GM18498 (cell line): ENCODE results near the gene FAIM.
"Not testable (repeated sequence)": the region's sequence is repeated elsewhere in the genome, so short reads cannot be mapped to it uniquely, and the experiment has no call there.

Source experiments
- ATAC-seq: cut with Tn5 transposase; IDR thresholded peaks from one replicate; pipeline ENCODE4 v1.9.1; 2021; ENCODE audit warnings: mild to moderate bottlenecking, moderate library complexity; ENCODE audit not compliant: unreplicated experiment

The FAIM gene

DNA sequence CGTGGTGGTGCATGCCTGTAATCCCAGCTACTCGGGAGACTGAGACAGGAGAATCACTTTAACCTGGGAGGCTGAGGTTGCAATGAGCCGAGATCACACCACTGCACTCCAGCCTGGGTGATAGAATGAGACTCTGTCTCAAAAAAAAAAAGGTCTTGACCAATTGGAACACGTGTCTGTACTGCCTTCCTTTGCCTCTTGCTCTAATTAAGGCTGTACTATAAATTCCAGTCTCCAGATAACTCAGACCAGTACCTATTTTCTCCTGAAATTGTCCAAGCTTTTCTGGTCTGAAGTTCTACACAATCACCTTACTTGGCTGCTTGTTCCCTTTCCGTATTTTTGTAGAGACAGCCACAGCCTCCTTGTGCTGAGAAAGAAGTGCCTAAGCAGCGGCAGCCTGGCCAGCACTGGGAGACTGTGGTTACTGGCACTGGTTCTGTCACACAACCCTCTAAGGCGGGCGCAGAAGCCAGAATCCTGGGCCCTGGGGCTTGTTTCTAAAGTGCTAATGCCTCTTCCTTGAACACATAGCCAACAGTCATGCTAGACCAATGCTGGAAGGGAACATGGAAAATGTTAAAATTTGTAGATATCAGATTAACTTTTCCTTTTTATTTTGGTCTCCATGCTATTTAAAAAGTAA is 8.3 kb upstream of the FAIM start:
- ATAC-seq = no peak

DNA sequence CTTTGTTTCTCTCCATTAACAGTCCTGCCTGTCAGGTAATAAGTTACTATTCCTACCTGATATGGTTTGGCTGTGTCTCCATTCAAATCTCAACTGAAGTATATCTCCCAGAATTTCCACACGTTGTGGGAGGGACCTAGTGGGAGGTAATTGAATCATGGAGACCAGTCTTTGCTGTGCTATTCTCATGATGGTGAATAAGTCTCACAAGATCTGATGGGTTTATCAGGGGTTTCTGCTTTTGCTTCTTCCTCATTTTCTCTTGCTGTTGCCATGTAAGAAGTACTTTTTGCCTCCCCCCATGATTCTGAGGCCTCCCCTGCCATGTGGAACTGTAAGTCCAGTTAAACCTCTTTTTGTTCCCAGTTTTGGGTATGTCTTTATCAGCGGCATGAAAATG is 6.9 kb upstream of the FAIM start:
- ATAC-seq = not testable (repeated sequence)

DNA sequence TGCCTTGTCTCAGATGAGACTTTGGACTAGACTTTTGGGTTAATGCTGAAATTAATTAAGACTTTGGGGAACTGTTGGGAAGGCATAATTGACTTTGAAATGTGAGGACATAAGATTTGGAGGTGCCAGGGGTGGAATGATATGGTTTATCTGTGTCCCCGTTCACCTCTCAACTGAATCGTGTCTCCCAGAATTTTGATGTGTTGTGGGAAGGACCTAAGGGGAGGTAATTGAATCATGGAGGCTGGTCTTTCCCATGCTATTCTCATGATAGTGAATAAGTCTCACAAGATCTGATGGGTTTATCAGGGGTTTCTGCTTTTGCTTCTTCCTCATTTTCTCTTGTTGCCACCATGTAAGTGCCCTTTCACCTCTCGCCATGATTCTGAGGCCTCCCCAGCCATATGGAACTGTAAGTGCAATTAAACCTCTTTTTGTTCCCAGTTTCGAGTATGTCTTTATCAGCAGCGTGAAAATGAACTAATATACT is 4.4 kb upstream of the FAIM start:
- ATAC-seq = not testable (repeated sequence)

DNA sequence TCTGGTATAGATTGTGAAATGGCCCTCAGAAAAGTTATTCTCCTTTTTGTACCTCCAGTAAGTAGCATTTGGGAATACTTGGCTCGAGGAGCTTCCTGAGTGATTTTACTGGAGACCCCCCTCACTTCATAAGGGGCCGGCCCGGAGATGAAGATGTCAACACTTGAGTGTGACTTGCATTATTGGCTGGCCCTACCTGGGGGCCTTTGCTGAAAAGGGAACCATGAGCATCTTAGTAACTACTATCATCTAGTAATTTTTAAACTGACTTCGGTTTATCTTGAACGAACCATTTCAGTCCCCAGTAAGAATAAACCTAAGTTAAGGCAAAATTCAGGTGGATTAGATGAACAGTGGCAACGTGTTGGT is 1.3 kb downstream of the FAIM start:
- ATAC-seq = no peak

DNA sequence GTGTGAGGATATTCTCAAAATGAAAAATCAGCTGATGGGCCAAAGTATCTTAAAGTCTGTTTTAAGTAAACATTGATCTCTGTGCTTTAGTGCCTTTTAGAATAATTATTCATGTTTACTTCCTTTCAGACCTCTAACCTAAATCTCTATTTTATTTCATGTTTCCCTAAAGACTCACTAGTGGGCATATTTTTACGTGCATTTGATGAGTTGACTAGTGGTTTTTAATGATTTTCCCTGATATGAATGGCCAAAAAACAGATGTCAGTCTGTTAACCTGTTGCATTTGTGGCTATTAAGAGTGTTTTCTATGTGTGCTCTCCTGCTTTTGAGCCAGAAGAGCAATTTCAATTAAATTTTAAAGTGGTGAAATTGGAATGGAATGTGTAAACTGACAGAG is 6.9 kb downstream of the FAIM start:
- ATAC-seq = no peak

DNA sequence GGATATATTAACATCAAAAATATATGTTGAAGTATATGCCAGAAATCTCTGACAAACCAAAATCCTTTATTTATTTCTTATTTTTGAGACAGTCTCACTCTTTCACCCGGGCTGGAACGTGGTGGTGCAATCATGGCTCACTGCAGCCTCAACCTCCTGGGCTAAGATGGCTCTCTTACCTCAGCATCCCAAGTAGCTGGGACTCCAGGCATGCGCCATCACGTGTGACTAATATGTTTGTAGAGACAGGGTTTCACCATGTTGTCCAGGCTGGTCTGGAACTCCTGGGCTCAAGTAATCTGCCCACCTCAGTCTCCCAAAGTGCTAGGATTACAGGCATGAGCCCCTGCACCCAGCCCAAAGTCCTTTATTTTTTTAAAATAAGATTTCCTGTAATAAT is 11.9 kb downstream of the FAIM start:
- no peak for ATAC-seq

DNA sequence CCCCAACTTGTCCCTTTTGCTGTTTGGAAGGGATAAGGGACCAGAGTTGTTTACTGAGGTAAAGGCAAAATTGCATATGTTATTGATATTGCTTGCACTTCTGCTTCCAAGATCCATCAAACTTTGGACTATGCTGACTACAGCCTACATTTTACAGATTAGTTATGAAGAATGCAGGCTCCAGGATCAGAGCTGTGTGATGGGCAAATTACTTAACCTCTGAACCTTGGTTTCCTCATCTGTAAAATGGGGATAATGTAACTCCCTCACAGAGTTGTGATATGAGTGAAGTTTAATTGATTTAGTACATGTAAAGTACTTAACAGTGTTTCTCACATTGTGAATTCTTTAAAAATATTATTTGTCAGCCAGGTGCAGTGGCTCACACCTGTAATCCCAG is 15.9 kb downstream of the FAIM start:
- ATAC-seq = no peak

DNA sequence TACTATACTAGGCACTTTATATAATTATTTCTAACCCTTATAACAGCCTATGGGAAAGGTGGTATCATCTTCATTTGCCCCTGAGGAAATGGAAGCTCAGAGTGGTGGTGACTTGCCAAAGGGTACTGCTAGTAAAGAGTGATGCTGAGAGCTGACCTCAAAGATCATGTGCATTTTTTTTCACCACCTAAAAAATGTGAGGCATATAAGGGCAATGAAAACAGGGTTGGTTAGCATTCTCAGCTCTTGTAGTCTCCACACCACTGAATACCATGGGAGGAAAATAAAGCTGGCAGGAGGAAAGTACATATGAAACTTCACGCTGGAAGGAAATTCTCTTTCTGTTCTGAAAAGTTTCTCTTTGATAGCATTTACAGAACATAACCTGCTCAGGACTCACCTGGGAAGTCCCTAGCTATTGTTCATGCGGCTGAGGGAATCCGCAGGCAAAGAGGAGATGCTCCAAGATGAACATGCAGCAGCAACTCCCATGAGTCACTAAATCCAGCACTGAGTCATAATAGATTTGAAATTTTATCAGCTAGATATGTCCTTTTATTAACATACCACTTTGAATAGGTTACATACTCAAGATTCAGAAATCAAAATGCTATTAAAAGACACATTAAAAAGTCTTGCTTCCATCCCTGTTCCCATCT is 17.3 kb downstream of the FAIM start:
- ATAC-seq = no peak

DNA sequence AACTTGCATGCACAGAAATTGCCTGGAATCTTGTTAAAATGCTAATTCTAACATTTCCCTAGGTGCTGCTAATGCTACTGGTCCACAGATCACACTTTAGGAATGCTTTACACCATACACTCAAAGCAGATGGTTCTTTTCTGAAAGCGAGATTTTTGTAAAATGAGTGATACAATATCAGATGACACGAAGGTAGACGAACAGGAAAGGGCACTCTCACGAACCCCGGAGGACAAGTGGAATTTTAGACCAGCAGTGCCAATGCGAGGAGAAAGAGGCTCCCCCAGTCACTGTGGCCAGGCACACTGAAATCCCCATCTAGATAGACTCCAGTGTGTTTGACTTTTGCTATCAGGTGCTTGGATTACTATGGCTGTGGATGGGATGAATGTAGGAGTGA is 21.0 kb downstream of the FAIM start:
- no peak for ATAC-seq

DNA sequence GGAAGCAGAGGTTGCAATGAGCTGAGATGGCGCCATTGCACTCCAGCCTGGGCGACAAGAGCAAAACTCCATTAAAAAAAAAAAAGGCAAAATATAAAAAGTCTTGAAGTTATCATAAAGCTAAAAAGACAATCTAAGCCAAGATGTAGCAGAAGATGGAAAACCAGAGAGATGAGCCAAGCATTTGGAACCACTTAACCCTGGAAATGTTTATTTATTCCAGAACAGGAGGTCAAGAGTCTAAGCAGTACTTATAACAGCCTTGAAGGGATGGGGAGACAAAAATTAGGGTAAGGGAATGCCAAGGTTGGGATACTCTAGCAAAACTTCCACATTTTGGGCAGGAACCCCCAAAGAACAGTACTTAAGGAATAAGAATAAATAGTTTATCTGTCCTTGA is 30.1 kb downstream of the FAIM start:
- ATAC-seq = no peak

DNA sequence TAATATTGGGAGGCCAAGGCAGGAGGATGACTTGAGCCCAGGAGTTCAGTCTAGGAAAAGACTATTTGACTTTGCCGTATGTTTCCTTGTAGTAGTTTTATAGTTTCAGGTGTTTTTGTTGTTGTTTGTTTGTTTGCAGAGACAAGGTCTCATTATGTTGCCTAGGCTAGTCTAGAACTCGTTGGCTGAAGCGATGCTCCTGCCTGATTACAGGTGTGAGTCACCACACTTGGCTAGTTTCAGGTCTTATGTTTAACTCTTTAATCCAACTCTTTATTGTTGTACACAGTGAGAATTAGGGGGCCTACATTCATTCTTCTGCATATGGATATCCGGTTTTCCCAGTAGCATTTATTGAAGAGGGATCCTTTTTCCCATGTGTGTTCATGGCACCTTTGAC is 32.0 kb downstream of the FAIM start:
- ATAC-seq = no peak

DNA sequence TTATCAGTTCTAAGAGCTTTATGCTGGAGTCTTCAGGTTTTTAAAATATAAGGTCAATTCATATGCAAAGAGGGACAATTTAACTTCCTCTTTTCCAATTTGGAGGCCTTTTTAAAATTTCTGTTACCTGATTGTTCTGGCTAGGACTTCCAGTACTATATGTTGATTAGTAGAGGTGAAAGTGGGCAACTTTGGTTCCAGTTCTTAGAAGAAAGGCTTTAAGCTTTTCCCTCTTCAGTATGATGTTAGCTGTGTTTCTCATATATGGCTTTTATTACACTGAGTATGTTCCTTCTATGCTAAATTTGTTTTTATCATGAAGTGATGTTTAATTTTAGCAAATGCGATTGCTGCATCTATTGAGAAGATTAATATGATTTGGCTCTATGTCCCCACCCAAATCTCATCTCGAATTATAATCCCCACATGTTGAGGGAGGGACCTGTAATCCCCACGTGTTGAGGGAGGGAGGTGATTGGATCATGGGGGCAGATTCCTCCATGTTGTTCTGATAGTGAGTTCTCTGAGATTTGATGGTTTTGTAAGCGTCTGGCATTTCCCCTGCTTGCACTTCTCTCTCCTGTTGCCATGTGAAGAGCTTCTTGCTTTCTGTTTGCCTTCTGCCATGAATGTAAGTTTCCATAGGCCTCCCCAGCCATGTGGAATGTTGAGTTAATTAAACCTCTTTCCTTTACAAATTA is 33.8 kb downstream of the FAIM start:
- ATAC-seq = no peak

DNA sequence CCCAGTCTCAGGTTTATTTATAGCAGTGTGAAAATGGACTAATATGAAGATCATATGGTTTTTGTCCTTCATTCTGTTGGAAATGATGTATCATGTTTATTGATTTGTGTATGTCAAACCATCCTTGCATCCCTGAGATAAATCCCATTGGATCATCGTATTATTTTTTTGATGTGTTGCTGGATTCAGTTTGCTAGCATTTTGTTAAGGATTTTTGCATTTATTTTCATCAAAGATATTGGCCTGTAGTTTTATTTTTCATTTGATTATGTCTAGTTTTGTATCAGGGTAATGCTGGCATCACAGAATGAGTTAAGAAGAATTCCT is 34.3 kb downstream of the FAIM start:
- no peak for ATAC-seq

DNA sequence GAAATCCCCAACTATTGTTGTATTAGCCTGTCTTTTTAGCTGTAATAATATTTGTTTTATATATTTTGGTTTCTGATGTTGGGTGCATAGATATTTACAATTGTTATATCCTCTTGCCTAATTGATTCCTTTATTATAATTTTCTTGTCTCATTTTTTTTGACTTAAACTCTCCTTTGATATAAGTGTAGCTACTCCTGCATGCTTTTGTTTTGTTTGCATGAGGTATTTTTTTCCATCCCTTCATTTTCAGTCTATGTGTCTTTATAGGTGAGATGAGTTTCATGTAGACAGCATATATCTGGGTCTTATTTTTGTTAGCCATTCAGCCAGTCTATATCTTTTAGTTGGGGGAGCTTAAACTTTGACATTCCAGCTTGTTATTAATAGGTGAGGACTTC is 37.4 kb downstream of the FAIM start:
- ATAC-seq = no peak

DNA sequence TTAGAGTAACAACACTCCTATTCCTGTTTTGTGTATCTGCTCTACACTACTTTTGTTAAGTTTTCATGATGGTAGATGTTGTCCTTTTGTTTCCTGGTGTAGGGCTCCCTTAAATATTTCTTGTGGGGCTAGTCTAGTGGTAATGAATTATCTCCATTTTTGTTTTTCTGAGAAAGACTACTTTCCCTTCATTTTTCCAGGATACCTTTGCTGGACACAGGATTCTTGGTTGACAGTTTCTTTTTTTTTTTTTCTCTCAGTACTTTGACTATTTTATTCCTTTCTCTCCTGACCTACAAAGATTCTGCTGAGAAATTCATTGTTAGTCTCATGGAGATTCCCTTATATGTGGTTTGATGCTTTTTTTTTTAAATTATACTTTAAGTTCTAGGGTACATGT is 37.9 kb downstream of the FAIM start:
- ATAC-seq = no peak

DNA sequence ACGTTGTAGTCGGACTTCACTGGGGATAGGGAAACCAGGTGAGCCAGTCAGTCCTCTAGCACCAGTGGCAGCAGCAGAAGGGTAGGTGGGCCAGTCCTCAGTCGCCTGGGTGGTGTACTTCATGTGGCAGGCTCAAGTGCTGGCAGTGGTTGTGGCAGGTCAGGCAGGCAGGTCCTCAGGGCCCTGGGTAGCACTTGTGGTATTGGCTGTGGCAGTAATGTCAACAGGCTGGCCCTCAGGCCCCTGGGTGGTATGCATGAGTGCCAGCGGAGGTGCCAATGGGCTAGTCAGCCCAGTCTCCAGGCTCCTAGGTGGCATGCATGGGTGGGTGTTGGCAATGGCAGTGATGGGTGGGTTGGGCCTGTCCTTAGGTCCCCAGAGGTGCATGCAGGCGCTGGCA is 40.6 kb downstream of the FAIM start:
- no peak for ATAC-seq

DNA sequence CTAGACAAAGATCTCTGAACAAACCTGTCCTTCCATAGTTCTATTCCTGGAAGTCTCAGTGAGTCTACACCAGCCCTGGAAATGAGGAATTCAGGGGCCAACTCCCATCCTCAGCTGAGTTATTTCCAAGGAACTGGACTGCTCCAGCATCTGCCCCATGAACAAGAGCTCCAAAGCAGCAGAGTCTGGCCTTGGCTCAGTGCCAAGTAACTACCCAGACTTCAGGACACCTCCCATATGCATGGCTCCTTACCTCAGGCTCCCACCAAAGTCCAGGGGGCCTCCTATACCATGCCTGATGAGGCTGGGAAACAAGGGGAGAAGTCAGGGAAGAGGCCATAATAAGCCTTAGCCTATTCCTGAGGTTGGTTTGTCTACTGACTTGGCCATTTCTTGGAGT is 45.0 kb downstream of the FAIM start:
- no peak for ATAC-seq

DNA sequence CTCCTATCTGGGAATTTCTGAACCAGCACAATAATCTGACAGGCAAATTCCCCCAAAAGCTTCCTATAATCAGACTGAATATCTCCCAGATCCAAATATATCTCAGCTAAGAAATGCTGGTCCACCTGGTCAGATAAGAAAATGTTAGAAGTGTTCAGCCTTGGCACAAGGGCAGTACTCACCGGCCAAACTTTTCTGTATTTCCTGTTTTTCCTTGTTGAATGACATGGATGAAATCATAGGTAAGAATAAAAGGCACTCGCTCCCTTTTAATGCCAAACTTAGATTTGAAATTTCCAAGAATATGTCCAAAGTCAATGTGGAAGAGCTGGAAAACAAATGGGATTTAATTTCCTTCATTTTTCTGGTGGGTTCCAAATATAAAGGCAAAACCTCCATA is 48.9 kb downstream of the FAIM start:
- ATAC-seq = no peak

DNA sequence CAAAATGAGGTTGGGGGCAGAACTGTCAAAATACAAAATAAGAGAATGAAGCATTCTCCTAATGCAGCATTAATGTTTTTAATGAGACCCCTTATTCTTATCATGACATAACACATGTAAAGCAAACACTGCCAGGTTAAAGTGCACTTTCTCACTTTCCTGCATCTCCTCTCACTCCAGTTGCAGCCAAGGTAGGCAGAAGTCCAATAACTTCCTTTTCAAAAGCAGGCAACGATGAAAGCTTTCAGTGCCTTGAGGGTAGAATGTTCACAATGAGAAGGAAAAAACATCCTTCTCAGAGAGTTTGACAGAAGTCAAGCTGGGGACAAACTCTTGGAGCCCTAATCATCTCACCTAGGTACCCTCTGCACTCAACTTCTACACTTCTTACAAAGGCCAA is 59.5 kb downstream of the FAIM start:
- ATAC-seq = no peak

DNA sequence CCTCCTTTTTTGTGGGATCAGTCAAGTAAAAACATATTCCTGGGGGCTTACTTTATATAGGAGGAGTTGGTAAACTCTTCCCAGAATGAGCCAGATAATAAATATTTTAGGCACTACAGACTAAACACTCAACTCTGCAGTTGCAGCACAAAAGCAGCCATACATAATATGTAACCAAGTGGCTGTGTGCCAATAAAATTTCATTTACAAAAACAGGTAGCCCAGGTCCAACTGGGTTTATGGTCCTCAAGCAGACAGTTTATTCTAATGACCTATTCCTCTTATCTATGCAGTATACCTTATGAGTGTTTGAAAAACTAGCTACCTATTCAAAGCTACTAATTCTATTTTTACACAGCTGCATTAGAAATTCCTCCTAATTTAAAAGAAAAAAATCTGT is 61.8 kb downstream of the FAIM start:
- ATAC-seq = no peak

DNA sequence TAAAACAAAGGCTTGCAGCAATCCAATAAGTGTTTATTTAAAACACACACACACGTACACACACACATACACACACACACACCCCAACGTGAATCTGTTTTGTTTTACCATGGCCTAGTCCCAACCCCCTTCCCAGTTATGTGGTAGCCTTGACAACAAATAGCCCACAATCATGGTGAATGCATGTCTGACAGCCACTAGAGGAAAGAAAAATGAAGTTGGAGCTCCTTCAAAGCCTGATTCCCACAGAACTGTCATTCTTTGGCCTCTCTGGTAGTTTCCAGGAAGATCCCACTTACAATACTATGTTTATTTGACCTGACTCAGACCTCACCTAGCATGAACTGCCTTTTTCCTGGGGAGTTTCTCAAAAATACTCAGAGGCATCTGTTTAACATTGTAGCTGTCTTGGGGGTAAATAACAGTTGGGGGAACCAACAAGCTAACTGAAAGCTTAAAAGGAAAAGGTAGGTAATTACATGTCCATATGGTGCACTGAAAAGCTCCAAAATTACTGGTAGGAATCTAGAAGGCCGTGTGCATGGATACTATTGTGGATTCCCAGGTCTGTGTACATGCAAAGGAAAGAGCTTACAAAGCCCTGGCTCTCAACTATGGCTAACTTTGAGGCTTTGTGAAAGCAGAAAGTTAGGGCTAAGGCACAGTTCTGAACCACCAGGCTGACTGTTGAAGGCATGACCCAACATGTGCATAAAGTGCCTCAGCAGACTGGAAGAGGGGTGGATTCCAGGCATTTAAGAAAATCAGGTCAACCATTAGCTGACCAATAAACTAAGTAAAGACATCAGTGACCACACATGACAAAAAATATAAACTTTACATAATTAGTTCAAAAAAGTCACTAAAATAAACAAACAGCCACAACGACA is 65.3 kb downstream of the FAIM start:
- no peak for ATAC-seq

DNA sequence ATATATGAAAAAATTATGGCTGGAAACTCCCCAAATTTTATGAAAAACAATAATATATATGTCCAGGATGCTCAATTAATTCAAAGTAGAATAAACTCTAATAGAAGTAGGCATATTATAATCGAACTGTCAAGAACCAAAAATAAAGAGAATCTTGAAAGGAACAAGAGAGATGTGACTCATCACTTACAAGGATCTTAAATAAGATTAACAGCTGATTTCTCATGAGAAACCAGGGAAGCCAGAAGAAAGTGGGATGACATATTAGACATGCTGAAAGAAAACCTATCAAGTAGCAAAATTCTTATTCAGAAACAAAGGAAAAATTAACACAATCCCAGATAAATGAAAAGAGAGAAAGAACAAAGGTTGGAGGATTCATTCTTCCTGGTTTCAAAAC is 66.8 kb downstream of the FAIM start:
- ATAC-seq = no peak
